ENCODE results near the gene FCHSD2. TPM values are rescaled to one million over a fixed set of nuclear protein-coding genes. Genes with fewer than 3 reads are reported as not detected.

Gene FCHSD2
- polyA plus RNA-seq, 1 donor (not counting 4 experiments of a cell fraction or from before 2014, with no cell fraction given), result 14.2 TPM

- no peak overlapping the region for H2AFZ ChIP-seq (ENCODE audit: control insufficient read depth, low read length)
- FAIRE-seq, result no peak
- no peak overlapping the region for H3K27ac ChIP-seq (ENCODE audit: control insufficient read depth, insufficient read depth, low read length)
Measured at GRCh38 chr11:73156686-73157085, 14.6 kb upstream of the FCHSD2 start.

GRCh38 chr11:73156114-73156513 lies 14.0 kb upstream of the FCHSD2 start:
- no peak for TF ChIP-seq EZH2 (IDR thresholded peaks at IDR 0.05; ENCODE audit: low read length)
- TF ChIP-seq CTCF (optimal IDR thresholded peaks at IDR 0.05 in 1 of 3, IDR thresholded peaks at IDR 0.05 in 1 of 3, conservative IDR thresholded peaks at IDR 0.05 in 1 of 3; ENCODE audit: extremely low read depth in 1 of 3, insufficient read depth in 2 of 3, low read length in 3 of 3), result no peak
- H4K20me1 ChIP-seq (ENCODE audit: control insufficient read depth, extremely low read depth, insufficient read depth, low read length), result no peaks in the 10 kb centered on the region
- no peak overlapping the region for H3K4me2 ChIP-seq (ENCODE audit: control insufficient read depth, extremely low read depth, insufficient read depth, low read depth, low read length)
- no peaks in the 10 kb centered on the region for H3K9me3 ChIP-seq (ENCODE audit: control insufficient read depth, low read depth, low read length)
- peaks cover 10% of the 10 kb centered on the region for H3K4me1 ChIP-seq (ENCODE audit: control insufficient read depth, extremely low read depth, insufficient read depth, low read length)
- DNase-seq (ENCODE audit: low read depth, low spot score) (no peak), FAIRE-seq (no peak)
- no peak overlapping the region for H2AFZ ChIP-seq (ENCODE audit: control insufficient read depth, low read length)
- no peaks in the 10 kb centered on the region for H3K9me1 ChIP-seq (ENCODE audit: control insufficient read depth, extremely low read depth, insufficient read depth, low read length)
- no peak overlapping the region for H3K4me3 ChIP-seq (ENCODE audit: control insufficient read depth in 2 of 3, extremely low read depth in 1 of 3, insufficient read depth in 2 of 3, low read depth in 1 of 3, low read length in 3 of 3)
- no peak overlapping the region for H3K9ac ChIP-seq (ENCODE audit: control insufficient read depth, extremely low read depth, insufficient read depth, low read length)
- no peak overlapping the region for H3K27ac ChIP-seq (ENCODE audit: control insufficient read depth, insufficient read depth, low read length)
- H3K36me3 ChIP-seq (ENCODE audit: control insufficient read depth in 2 of 2, extremely low read depth in 1 of 2, insufficient read depth in 2 of 2, low read length in 2 of 2), result no peaks in the 10 kb centered on the region
- H3K79me2 ChIP-seq (ENCODE audit: control insufficient read depth, insufficient read depth, low read length), result no peaks in the 10 kb centered on the region
- H3K27me3 ChIP-seq (ENCODE audit: control insufficient read depth, extremely low read depth, insufficient read depth, low read length), result no peaks in the 10 kb centered on the region
- dilution Hi-C loops (cut with MboI; ENCODE audit: extremely low pct_ligation_motif_present, low sequenced_read_pairs), result no loop called here

More at GRCh38 chr11:73156686-73157085, 14.6 kb upstream of the FCHSD2 start:
- H3K27me3 ChIP-seq (ENCODE audit: control insufficient read depth, extremely low read depth, insufficient read depth, low read length), result no peaks in the 10 kb centered on the region
- no peak overlapping the region for H3K4me2 ChIP-seq (ENCODE audit: control insufficient read depth, extremely low read depth, insufficient read depth, low read depth, low read length)
- dilution Hi-C loops (cut with MboI; ENCODE audit: extremely low pct_ligation_motif_present, low sequenced_read_pairs), result no loop called here
- H3K4me3 ChIP-seq (ENCODE audit: control insufficient read depth in 2 of 3, extremely low read depth in 1 of 3, insufficient read depth in 2 of 3, low read depth in 1 of 3, low read length in 3 of 3), result no peak overlapping the region
- no peaks in the 10 kb centered on the region for H3K79me2 ChIP-seq (ENCODE audit: control insufficient read depth, insufficient read depth, low read length)
- no peak for DNase-seq (ENCODE audit: low read depth, low spot score)
- no peaks in the 10 kb centered on the region for H3K9me3 ChIP-seq (ENCODE audit: control insufficient read depth, low read depth, low read length)
- H3K36me3 ChIP-seq (ENCODE audit: control insufficient read depth in 2 of 2, extremely low read depth in 1 of 2, insufficient read depth in 2 of 2, low read length in 2 of 2), result no peaks in the 10 kb centered on the region
- no peaks in the 10 kb centered on the region for H3K9me1 ChIP-seq (ENCODE audit: control insufficient read depth, extremely low read depth, insufficient read depth, low read length)
- H4K20me1 ChIP-seq (ENCODE audit: control insufficient read depth, extremely low read depth, insufficient read depth, low read length), result no peaks in the 10 kb centered on the region
- H3K9ac ChIP-seq (ENCODE audit: control insufficient read depth, extremely low read depth, insufficient read depth, low read length), result no peak overlapping the region
- H3K4me1 ChIP-seq (ENCODE audit: control insufficient read depth, extremely low read depth, insufficient read depth, low read length), result peaks cover 10% of the 10 kb centered on the region
- TF ChIP-seq EZH2 (IDR thresholded peaks at IDR 0.05; ENCODE audit: low read length) (no peak), CTCF (optimal IDR thresholded peaks at IDR 0.05 in 1 of 3, IDR thresholded peaks at IDR 0.05 in 1 of 3, conservative IDR thresholded peaks at IDR 0.05 in 1 of 3; ENCODE audit: extremely low read depth in 1 of 3, insufficient read depth in 2 of 3, low read length in 3 of 3) (no peak)
